ENCODE results near the gene C19orf67. TPM values are rescaled to one million over a fixed set of nuclear protein-coding genes. Genes with fewer than 3 reads are reported as not detected.

The C19orf67 gene
- total RNA-seq, 1 experiment from 2014 or later: not detected

DNA sequence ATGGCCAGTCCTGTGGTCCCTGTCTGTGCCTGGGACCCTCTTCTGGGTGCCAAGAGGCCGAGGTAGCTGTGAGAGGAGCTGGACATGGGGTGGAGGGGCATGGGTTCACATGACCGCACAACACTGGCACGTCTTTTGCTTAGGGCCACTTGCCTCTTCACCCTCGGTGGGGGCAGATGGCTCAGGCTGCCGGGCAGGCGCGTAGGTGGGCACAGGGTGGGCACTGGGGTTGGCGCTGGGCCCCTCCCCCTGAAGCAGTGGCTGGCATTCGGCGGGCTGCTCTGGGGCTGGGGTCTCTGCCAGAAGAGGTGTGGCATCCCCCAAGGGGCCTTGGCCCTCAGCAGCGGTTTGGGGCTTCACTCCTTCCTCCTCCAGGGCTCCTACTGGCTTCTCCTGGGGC, 32.1 kb downstream of the C19orf67 start:
- no peaks in the 10 kb centered on the region for H3K4me1 ChIP-seq
- H3K27me3 ChIP-seq (replicated peaks; ENCODE audit: control insufficient read depth, insufficient read depth, low read length): no peaks in the 10 kb centered on the region
- no peak overlapping the region for H3K4me3 Mint-ChIP-seq (ENCODE audit: unreplicated experiment)
- H3K9me3 Mint-ChIP-seq (ENCODE audit: unreplicated experiment): no peaks in the 10 kb centered on the region
- intact Hi-C loops (cut with micrococcal nuclease; ENCODE audit: unreplicated experiment): no loop called here
- H3K27ac Mint-ChIP-seq (ENCODE audit: unreplicated experiment): no peak overlapping the region
- CTCF ChIA-PET: interaction anchor here (0.6 kb wide), 2 partner anchors 21 to 78 kb away, joined by 3 to 11 read pairs; no protein-coding TSS in a partner anchor
- H3K36me3 Mint-ChIP-seq (ENCODE audit: insufficient read depth, unreplicated experiment): peaks cover 12% of the 10 kb centered on the region
- peaks cover 4% of the 10 kb centered on the region; the same call in 1 of the 2 replicates for H3K9me3 ChIP-seq
- no peak for DNase-seq
- H3K27me3 Mint-ChIP-seq (ENCODE audit: insufficient read depth, unreplicated experiment): no peaks in the 10 kb centered on the region
- no TSS peak for BruUV-seq (replicated peaks)
- H3K36me3 ChIP-seq (ENCODE audit: control insufficient read depth, insufficient read depth, low read length): no peaks in the 10 kb centered on the region; the same call in 1 of the 2 replicates
- H3K4me1 Mint-ChIP-seq (ENCODE audit: low read depth, unreplicated experiment): peaks cover 4% of the 10 kb centered on the region
- POLR2A ChIA-PET: no interaction called here
- TF ChIP-seq, protein P1, sequence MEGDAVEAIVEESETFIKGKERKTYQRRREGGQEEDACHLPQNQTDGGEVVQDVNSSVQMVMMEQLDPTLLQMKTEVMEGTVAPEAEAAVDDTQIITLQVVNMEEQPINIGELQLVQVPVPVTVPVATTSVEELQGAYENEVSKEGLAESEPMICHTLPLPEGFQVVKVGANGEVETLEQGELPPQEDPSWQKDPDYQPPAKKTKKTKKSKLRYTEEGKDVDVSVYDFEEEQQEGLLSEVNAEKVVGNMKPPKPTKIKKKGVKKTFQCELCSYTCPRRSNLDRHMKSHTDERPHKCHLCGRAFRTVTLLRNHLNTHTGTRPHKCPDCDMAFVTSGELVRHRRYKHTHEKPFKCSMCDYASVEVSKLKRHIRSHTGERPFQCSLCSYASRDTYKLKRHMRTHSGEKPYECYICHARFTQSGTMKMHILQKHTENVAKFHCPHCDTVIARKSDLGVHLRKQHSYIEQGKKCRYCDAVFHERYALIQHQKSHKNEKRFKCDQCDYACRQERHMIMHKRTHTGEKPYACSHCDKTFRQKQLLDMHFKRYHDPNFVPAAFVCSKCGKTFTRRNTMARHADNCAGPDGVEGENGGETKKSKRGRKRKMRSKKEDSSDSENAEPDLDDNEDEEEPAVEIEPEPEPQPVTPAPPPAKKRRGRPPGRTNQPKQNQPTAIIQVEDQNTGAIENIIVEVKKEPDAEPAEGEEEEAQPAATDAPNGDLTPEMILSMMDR (IDR thresholded peaks at IDR 0.05; ENCODE audit: insufficient read depth in 1 of 2, low read depth in 1 of 2, low read length in 1 of 2, severe bottlenecking in 1 of 2, unreplicated experiment in 1 of 2): no peak
- H3K4me3 ChIP-seq (ENCODE audit: low read depth, low read length): no peak overlapping the region

DNA sequence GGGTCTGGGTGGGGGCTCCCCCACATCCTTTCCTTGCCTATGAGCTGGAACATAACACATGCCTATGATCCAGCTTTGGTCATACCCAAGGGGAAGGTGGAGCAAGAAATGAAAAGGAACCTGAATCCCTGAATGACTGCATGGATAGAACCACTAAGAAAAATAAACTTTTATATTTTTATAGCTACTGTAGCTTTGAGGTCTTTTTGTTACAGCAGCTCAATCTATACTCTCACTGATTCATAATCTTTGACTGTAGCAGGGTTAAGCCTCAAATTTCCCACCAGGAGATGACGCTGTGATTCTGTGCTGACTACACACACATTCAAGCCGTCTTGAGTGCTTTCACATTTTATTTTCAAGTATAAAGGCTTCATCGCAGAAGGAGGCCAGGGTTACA, 32.6 kb downstream of the C19orf67 start:
- BruUV-seq (replicated peaks): no TSS peak
- Mint-ChIP-seq H3K9me3 (ENCODE audit: unreplicated experiment) (no peaks in the 10 kb centered on the region), H3K27ac (ENCODE audit: unreplicated experiment) (no peak overlapping the region), H3K4me3 (ENCODE audit: unreplicated experiment) (no peak overlapping the region), H3K36me3 (ENCODE audit: insufficient read depth, unreplicated experiment) (peaks cover 12% of the 10 kb centered on the region), H3K27me3 (ENCODE audit: insufficient read depth, unreplicated experiment) (no peaks in the 10 kb centered on the region), H3K4me1 (ENCODE audit: low read depth, unreplicated experiment) (no peaks in the 10 kb centered on the region)
- Histone ChIP-seq H3K27me3 (replicated peaks; ENCODE audit: control insufficient read depth, insufficient read depth, low read length) (no peaks in the 10 kb centered on the region), H3K36me3 (ENCODE audit: control insufficient read depth, insufficient read depth, low read length) (no peaks in the 10 kb centered on the region; the same call in 1 of the 2 replicates), H3K4me1 (no peaks in the 10 kb centered on the region), H3K4me3 (ENCODE audit: low read depth, low read length) (no peak overlapping the region), H3K9me3 (peaks cover 6% of the 10 kb centered on the region; the same call in 1 of the 2 replicates)
- CTCF ChIA-PET: interaction anchor here (0.7 kb wide), 1 partner anchor 21 kb away, joined by 3 read pairs; the partner anchor contains the start of gene IL27RA
- intact Hi-C loops (cut with micrococcal nuclease; ENCODE audit: unreplicated experiment): no loop called here
- POLR2A ChIA-PET: no interaction called here
- TF ChIP-seq, protein P1 (IDR thresholded peaks at IDR 0.05; ENCODE audit: insufficient read depth in 1 of 2, low read depth in 1 of 2, low read length in 1 of 2, severe bottlenecking in 1 of 2, unreplicated experiment in 1 of 2): no peak
- DNase-seq: no peak

DNA sequence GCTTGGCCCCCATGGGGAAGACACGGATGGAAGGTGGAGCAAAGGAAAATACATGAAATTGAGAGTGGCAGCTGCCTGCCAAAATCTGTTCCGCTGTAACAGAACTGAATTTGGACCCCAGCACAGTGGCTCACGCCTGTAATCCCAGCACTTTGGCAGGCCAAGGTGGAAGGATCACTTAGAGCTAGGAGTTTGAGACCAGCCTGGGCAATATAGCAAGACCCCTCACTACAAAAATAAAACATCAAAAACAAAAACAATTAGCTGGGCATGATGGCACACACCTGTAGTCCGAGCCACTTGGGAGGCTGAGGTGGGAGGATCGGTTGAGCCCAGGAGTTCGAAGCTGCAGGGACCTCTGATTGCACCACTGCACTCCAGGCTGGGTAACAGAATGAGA, 33.1 kb downstream of the C19orf67 start:
- no peaks in the 10 kb centered on the region; the same call in 1 of the 2 replicates for H3K36me3 ChIP-seq (ENCODE audit: control insufficient read depth, insufficient read depth, low read length)
- DNase-seq: no peak
- Mint-ChIP-seq H3K27ac (ENCODE audit: unreplicated experiment) (no peak overlapping the region), H3K36me3 (ENCODE audit: insufficient read depth, unreplicated experiment) (peaks cover 12% of the 10 kb centered on the region), H3K9me3 (ENCODE audit: unreplicated experiment) (no peaks in the 10 kb centered on the region), H3K27me3 (ENCODE audit: insufficient read depth, unreplicated experiment) (no peaks in the 10 kb centered on the region), H3K4me1 (ENCODE audit: low read depth, unreplicated experiment) (no peaks in the 10 kb centered on the region), H3K4me3 (ENCODE audit: unreplicated experiment) (no peak overlapping the region)
- no TSS peak for BruUV-seq (replicated peaks)
- H3K4me3 ChIP-seq (ENCODE audit: low read depth, low read length): no peak overlapping the region
- TF ChIP-seq, protein P1 (IDR thresholded peaks at IDR 0.05; ENCODE audit: insufficient read depth in 1 of 2, low read depth in 1 of 2, low read length in 1 of 2, severe bottlenecking in 1 of 2, unreplicated experiment in 1 of 2): no peak
- no peaks in the 10 kb centered on the region for H3K4me1 ChIP-seq
- ChIA-PET CTCF (interaction anchor here (0.7 kb wide), 1 partner anchor 21 kb away, joined by 3 read pairs; the partner anchor contains the start of gene IL27RA), POLR2A (no interaction called here)
- H3K9me3 ChIP-seq: peaks cover 6% of the 10 kb centered on the region; the same call in 1 of the 2 replicates
- intact Hi-C loops (cut with micrococcal nuclease; ENCODE audit: unreplicated experiment): no loop called here
- H3K27me3 ChIP-seq (replicated peaks; ENCODE audit: control insufficient read depth, insufficient read depth, low read length): no peaks in the 10 kb centered on the region
